Activated naive CD4-positive, alpha-beta T cell treated with anti-CD3 and anti-CD28 coated beads for 36 hours (primary cell): ENCODE results near the gene ZBP1. TPM values are rescaled to one million over a fixed set of nuclear protein-coding genes. Genes with fewer than 3 reads are reported as not detected.
"Not testable (repeated sequence)": the region's sequence is repeated elsewhere in the genome, so short reads cannot be mapped to it uniquely, and the experiment has no call there.

ENCODE experiments used
- CTCF ChIA-PET: fragments of 350-600 bp; sonication (Branson Sonifier 250); formaldehyde crosslinking; loops from one replicate; lab custom pipeline; 2021; ENCODE audit warnings: antibody characterized with exemption; lab: Charles Lee
- DNase-seq: peaks from one replicate; pipeline ENCODE4 v3.0.0-alpha.2; 2020
- H3K27ac Mint-ChIP-seq: one replicate; pipeline ENCODE4 v1.8.0; 2021; ENCODE audit warnings: mild to moderate bottlenecking, mixed read lengths
- H3K27me3 Mint-ChIP-seq: one replicate; pipeline ENCODE4 v1.8.0; 2021; ENCODE audit warnings: low read depth, mixed read lengths
- H3K36me3 Mint-ChIP-seq: one replicate; pipeline ENCODE4 v1.8.0; 2021; ENCODE audit warnings: low read depth, mixed read lengths
- H3K4me1 Mint-ChIP-seq: one replicate; pipeline ENCODE4 v1.8.0; 2021; ENCODE audit warnings: low read depth, mixed read lengths
- H3K4me3 Mint-ChIP-seq: one replicate; pipeline ENCODE4 v1.8.0; 2021; ENCODE audit warnings: mild to moderate bottlenecking, moderate library complexity, mixed read lengths
- H3K9me3 Mint-ChIP-seq: one replicate; pipeline ENCODE4 v1.8.0; 2021; ENCODE audit warnings: mixed read lengths
- intact Hi-C: fragments of 100-400 bp; cut with micrococcal nuclease; formaldehyde crosslinking; loops from one replicate; pipeline ENCODE4 v1.15.1; 2023
- total RNA-seq, 2 experiments: library from RNA; stranded (reverse); gene quantifications; one replicate each; pipeline ENCODE4 v1.2.3, GENCODE V29; 2021

Gene ZBP1
- total RNA-seq, 2 experiments from 2014 or later, result 0.14 TPM; not detected in 1

GRCh38 chr20:57649617-57650015, 29.4 kb upstream of the ZBP1 start:
- Mint-ChIP-seq H3K9me3 (peaks cover 7% of the 10 kb centered on the region), H3K4me1 (no peaks in the 10 kb centered on the region), H3K36me3 (peaks cover 3% of the 10 kb centered on the region), H3K27ac (no peak overlapping the region), H3K4me3 (no peak overlapping the region), H3K27me3 (no peaks in the 10 kb centered on the region)
- intact Hi-C loops, result loop anchor here (10.0 kb wide), 1 partner anchor 175 kb away; no protein-coding TSS in a partner anchor
- no peak for DNase-seq
- CTCF ChIA-PET, result no interaction called here

GRCh38 chr20:57648878-57649616, 28.8 kb upstream of the ZBP1 start:
- Mint-ChIP-seq H3K4me3 (no peak overlapping the region), H3K36me3 (peaks cover 3% of the 10 kb centered on the region), H3K27ac (no peak overlapping the region), H3K4me1 (no peaks in the 10 kb centered on the region), H3K27me3 (no peaks in the 10 kb centered on the region), H3K9me3 (peaks cover 11% of the 10 kb centered on the region)
- intact Hi-C loops, result no loop called here
- CTCF ChIA-PET, result no interaction called here
- no peak for DNase-seq

- CTCF ChIA-PET, result interaction anchor here (0.9 kb wide), 1 partner anchor 52 kb away, joined by 3 read pairs; no protein-coding TSS in a partner anchor
- H3K4me3 Mint-ChIP-seq, result no peak overlapping the region
- H3K27me3 Mint-ChIP-seq, result no peaks in the 10 kb centered on the region
- H3K9me3 Mint-ChIP-seq, result peaks cover 17% of the 10 kb centered on the region
- H3K4me1 Mint-ChIP-seq, result no peaks in the 10 kb centered on the region
- H3K36me3 Mint-ChIP-seq, result peaks cover 3% of the 10 kb centered on the region
- no peak for DNase-seq
- H3K27ac Mint-ChIP-seq, result no peak overlapping the region
- intact Hi-C loops, result no loop called here
Measured at GRCh38 chr20:57647933-57648785, 27.9 kb upstream of the ZBP1 start.

GRCh38 chr20:57647006-57647932, 27.0 kb upstream of the ZBP1 start:
- H3K27me3 Mint-ChIP-seq, result no peaks in the 10 kb centered on the region
- H3K4me3 Mint-ChIP-seq, result no peak overlapping the region
- CTCF ChIA-PET, result interaction anchor here (0.6 to 0.9 kb wide), 2 partner anchors 40 to 51 kb away, joined by 3 read pairs; no protein-coding TSS in a partner anchor
- intact Hi-C loops, result no loop called here
- no peaks in the 10 kb centered on the region for H3K4me1 Mint-ChIP-seq
- no peak overlapping the region for H3K27ac Mint-ChIP-seq
- peaks cover 20% of the 10 kb centered on the region for H3K9me3 Mint-ChIP-seq
- peaks cover 1% of the 10 kb centered on the region for H3K36me3 Mint-ChIP-seq
- no peak for DNase-seq

GRCh38 chr20:57638895-57639236, 18.6 kb upstream of the ZBP1 start:
- DNase-seq, result no peak
- intact Hi-C loops, result no loop called here
- CTCF ChIA-PET, result no interaction called here

GRCh38 chr20:57638173-57638894, 18.1 kb upstream of the ZBP1 start:
- DNase-seq, result no peak
- Mint-ChIP-seq H3K4me1 (peaks cover 12% of the 10 kb centered on the region), H3K36me3 (peaks cover 9% of the 10 kb centered on the region), H3K9me3 (peaks cover 30% of the 10 kb centered on the region), H3K27ac (no peak overlapping the region), H3K27me3 (no peaks in the 10 kb centered on the region), H3K4me3 (no peak overlapping the region)
- CTCF ChIA-PET, result no interaction called here
- intact Hi-C loops, result no loop called here

More at GRCh38 chr20:57638895-57639236, 18.6 kb upstream of the ZBP1 start:
- peaks cover 31% of the 10 kb centered on the region for H3K9me3 Mint-ChIP-seq
- H3K4me1 Mint-ChIP-seq, result peaks cover 9% of the 10 kb centered on the region
- no peak overlapping the region for H3K27ac Mint-ChIP-seq
- no peak overlapping the region for H3K4me3 Mint-ChIP-seq
- H3K36me3 Mint-ChIP-seq, result peaks cover 9% of the 10 kb centered on the region
- no peaks in the 10 kb centered on the region for H3K27me3 Mint-ChIP-seq

- CTCF ChIA-PET, result interaction anchor here (0.6 to 1.3 kb wide), 2 partner anchors 11 to 195 kb away, joined by 3 to 7 read pairs; no protein-coding TSS in a partner anchor
- no peak for DNase-seq
- intact Hi-C loops, result loop anchor here (2.0 kb wide), 1 partner anchor 15 kb away; no protein-coding TSS in a partner anchor
- Mint-ChIP-seq H3K27me3 (no peaks in the 10 kb centered on the region), H3K36me3 (peaks cover 13% of the 10 kb centered on the region), H3K4me1 (peaks cover 39% of the 10 kb centered on the region), H3K27ac (no peak overlapping the region), H3K9me3 (peaks cover 27% of the 10 kb centered on the region), H3K4me3 (no peak overlapping the region)
Measured at GRCh38 chr20:57633945-57634491, 13.8 kb upstream of the ZBP1 start.

GRCh38 chr20:57632286-57632685, 12.1 kb upstream of the ZBP1 start:
- Mint-ChIP-seq H3K27ac (no peak overlapping the region), H3K27me3 (no peaks in the 10 kb centered on the region), H3K4me1 (peaks cover 48% of the 10 kb centered on the region), H3K9me3 (peaks cover 25% of the 10 kb centered on the region), H3K4me3 (no peak overlapping the region), H3K36me3 (peaks cover 14% of the 10 kb centered on the region)
- CTCF ChIA-PET, result interaction anchor here (3.1 kb wide), 1 partner anchor 11 kb away, joined by 32 read pairs; the partner anchor contains the start of gene ZBP1
- intact Hi-C loops, result no loop called here
- no peak for DNase-seq

- Mint-ChIP-seq H3K27ac (peak overlapping the region; percentile 95), H3K4me3 (peak overlapping the region; percentile 94), H3K27me3 (no peaks in the 10 kb centered on the region), H3K9me3 (peaks cover 14% of the 10 kb centered on the region), H3K36me3 (peaks cover 18% of the 10 kb centered on the region), H3K4me1 (peaks cover 60% of the 10 kb centered on the region)
- intact Hi-C loops, result no loop called here
- CTCF ChIA-PET, result interaction anchor here (1.1 to 3.1 kb wide), 4 partner anchors 9 to 34 kb away, joined by 5 to 32 read pairs (median 6); partner anchors contain the start of gene ZBP1
- DNase-seq, result peak; percentile 79
Measured at GRCh38 chr20:57630061-57630460, 9.8 kb upstream of the ZBP1 start.

GRCh38 chr20:57629491-57629901, 9.3 kb upstream of the ZBP1 start:
- H3K9me3 Mint-ChIP-seq, result peaks cover 14% of the 10 kb centered on the region
- not testable (repeated sequence) for H3K27me3 Mint-ChIP-seq
- peak overlapping the region; percentile 95 for H3K27ac Mint-ChIP-seq
- H3K36me3 Mint-ChIP-seq, result peaks cover 22% of the 10 kb centered on the region
- CTCF ChIA-PET, result interaction anchor here (1.0 to 3.1 kb wide), 6 partner anchors 9 to 33 kb away, joined by 3 to 32 read pairs (median 6); partner anchors contain the start of gene ZBP1
- peak overlapping the region; percentile 94 for H3K4me3 Mint-ChIP-seq
- intact Hi-C loops, result loop anchor here (10.0 kb wide), 3 partner anchors 455 to 1625 kb away; no protein-coding TSS in a partner anchor
- DNase-seq, result peak; percentile 73
- H3K4me1 Mint-ChIP-seq, result peaks cover 57% of the 10 kb centered on the region

GRCh38 chr20:57628962-57629308, 8.7 kb upstream of the ZBP1 start:
- Mint-ChIP-seq H3K27ac (peak overlapping the region; percentile 95), H3K36me3 (peaks cover 27% of the 10 kb centered on the region), H3K9me3 (peaks cover 14% of the 10 kb centered on the region), H3K4me3 (peak overlapping the region; percentile 94), H3K4me1 (peaks cover 51% of the 10 kb centered on the region)
- DNase-seq, result peak; percentile 49
- intact Hi-C loops, result loop anchor here (1.0 to 10.0 kb wide), 5 partner anchors 10 to 1626 kb away; no protein-coding TSS in a partner anchor
- CTCF ChIA-PET, result interaction anchor here (1.0 to 3.1 kb wide), 7 partner anchors 8 to 131 kb away, joined by 3 to 32 read pairs (median 5); partner anchors contain the start of gene ZBP1
- not testable (repeated sequence) for H3K27me3 Mint-ChIP-seq
